NCI-H1694 treated with DMSO at 0.1 percent for 48 hours (cell line): ENCODE data around the gene NSD1.
"Not testable (repeated sequence)": the region's sequence is repeated elsewhere in the genome, so short reads cannot be mapped to it uniquely, and the experiment has no call there.

Source experiments
- DNase-seq: peaks from one replicate; lab custom pipeline; 2025; lab: John Stamatoyannopoulos, UW

NSD1 gene

GRCh38 chr5:177231479-177232250 is 98.1 kb downstream of the NSD1 start:
- DNase-seq, result no peak

DNA sequence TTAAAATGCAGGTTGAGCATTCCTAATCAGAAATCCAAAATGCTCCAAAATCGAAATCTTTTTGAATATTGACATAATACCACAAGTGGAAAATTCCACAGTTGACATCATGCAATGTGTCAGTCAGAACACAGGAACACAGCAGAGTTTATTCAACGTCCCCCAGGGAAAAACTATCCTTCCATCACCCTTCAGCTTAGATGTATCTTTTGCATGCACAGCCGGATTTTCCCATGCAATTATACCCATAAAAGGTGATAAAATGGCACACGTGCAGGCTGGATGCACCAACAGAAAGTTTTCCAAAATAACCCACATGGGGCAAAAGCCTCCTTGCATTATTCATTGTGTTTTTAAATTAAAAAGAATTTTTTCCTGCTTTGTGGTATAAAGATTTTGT is 98.8 kb downstream of the NSD1 start:
- DNase-seq, result no peak

- DNase-seq, result no peak
These were observed 99.2 kb downstream of the NSD1 start for GRCh38 chr5:177232761-177233160.

- no peak for DNase-seq
These were observed 99.6 kb downstream of the NSD1 start for GRCh38 chr5:177233206-177233605.

GRCh38 chr5:177233802-177234201 is 100.2 kb downstream of the NSD1 start:
- no peak for DNase-seq

DNA sequence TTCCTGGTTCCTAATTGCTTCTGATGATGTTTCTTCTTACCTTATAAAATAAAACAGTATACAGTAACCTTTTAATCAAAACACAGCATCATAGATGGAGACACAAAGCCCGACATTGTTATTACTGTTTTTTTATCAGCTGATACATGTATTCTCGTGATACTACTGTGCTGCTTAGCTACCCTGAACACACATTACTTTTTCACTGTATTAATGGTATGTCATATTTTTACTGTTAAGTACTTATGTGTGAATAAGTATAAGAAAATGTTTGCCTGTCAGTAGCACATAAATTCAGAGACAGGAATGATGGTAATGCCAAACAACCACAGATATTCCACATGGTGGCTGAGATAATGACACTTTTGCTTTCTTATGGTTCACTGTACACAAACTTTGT is 101.3 kb downstream of the NSD1 start:
- no peak for DNase-seq

- no peak for DNase-seq
These were observed 108.2 kb downstream of the NSD1 start for GRCh38 chr5:177241768-177242167.

- no peak for DNase-seq
These were observed 108.7 kb downstream of the NSD1 start for GRCh38 chr5:177242304-177242703.

DNA sequence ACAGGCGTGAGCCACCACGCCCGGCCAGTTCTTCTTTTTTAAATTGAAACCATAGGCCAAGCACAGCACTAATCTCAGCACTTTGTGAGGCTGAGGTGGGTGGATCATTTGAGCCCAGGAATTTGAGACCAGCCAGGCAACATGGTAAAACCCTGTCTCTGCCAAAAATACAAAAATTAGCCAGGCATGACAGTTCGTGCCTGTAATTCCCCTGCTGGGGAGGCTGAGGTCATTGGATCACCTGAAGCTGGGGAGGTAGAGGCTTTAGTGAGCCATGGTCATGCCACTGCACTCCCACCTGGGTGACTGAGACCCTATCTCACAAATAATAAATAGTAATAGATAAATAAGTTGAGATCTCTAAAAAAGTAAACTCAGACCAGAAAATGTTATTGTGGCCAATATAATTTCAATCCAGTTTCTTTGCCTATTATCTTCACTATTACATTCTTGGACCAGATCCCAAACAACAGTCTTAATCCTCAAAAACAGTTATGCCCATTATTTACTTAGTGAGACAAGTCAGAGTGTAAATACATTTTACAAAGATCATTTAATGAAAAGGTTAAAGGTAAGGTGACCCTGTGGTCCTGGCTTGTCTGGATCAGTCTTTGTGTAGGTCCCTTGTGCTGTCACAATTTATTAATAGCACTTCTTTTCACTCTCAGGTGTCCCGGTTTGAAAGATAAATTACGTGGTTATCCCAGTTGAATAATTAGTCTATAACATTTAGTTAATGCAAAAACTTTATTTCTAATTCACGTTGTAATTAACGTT is 116.4 kb downstream of the NSD1 start:
- no peak for DNase-seq

- no peak for DNase-seq
These were observed 119.7 kb downstream of the NSD1 start for GRCh38 chr5:177253252-177253651.

GRCh38 chr5:177256296-177256695 is 122.7 kb downstream of the NSD1 start:
- no peak for DNase-seq

DNA sequence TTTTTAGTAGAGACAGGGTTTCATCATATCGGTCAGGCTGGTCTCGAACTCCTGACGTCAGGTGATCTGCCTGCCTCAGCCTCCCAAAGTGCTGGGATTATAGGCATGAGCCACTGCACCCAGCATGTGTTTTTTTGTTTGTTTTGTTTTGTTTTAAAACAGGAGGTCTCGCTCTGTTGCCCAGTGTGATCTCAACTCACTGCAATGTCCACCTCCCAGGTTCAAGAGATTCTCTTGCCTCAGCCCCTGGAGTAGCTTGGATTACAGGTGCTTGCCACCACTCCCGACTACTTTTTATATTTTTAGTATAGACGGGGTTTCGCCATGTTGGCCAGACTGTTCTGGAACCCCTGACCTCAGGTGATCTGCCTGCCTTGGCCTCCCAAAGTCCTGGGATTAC is 125.1 kb downstream of the NSD1 start:
- DNase-seq, result not testable (repeated sequence)

- DNase-seq, result no peak
These were observed 127.4 kb downstream of the NSD1 start for GRCh38 chr5:177260961-177261360.

GRCh38 chr5:177261510-177261909 is 127.9 kb downstream of the NSD1 start:
- no peak for DNase-seq

DNA sequence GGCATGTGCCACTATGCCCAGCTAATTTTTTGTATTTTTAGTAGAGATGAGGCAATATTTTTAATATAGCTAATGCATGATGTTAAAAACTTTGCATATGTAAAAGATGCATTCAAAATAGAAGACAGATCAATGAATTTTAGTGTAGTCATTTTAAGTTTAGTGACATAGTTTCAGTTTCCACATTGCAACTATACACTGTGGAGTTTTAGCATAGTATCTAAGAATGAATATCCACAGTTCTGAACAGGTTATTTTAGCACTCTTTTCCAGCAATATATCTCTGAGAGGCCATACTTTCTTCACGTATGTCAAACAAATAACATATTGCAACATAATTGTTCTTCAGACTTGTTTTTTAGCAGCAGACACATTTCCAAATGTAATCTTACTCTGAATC is 130.6 kb downstream of the NSD1 start:
- DNase-seq, result no peak

DNA sequence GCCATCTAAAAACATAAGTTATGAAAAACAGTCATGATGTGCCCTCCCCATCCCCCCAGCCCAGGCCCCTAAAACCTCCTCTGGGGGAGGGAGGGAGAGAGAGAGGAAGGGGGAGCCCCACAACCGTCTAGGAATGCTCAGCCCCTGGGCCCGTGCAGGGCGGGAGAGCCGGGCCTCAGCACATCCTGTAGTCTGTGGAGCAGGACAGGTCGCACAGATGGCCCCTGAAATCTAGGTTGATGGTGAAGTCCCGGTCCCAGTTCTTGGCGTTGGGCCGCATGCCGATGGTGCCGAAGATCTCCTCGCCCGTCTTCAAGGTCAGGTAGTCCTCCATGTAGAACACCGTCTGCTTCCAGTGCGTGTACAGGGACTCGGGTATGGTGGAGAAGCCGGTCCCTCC is 131.8 kb downstream of the NSD1 start:
- DNase-seq, result no peak

DNA sequence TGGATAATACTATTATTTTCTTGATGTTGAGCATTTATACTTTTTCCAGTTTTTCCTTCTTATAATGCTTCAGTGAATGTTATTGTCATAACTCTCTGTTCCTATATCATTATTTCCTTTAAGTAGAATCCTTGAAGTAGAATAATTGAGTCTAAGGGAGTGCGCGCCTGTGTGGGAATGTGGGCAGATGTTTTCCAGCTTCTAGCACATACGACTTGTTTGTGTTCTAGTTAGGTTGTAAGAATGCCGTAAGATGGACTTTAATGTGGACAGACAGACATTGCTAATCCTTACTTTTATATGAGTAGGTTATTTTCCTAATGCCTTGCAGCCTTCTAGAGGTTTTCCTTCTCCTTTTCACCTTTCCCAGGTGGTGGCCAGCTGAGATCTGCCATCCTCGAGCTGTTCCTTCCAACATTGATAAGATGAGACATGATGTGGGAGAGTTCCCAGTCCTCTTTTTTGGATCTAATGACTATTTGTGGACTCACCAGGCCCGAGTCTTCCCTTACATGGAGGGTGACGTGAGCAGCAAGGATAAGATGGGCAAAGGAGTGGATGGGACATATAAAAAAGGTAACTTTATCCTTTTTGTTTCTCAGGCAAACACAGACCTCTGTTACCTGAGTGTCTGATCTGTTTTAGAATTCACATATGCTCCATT is 135.8 kb downstream of the NSD1 start:
- no peak for DNase-seq

DNA sequence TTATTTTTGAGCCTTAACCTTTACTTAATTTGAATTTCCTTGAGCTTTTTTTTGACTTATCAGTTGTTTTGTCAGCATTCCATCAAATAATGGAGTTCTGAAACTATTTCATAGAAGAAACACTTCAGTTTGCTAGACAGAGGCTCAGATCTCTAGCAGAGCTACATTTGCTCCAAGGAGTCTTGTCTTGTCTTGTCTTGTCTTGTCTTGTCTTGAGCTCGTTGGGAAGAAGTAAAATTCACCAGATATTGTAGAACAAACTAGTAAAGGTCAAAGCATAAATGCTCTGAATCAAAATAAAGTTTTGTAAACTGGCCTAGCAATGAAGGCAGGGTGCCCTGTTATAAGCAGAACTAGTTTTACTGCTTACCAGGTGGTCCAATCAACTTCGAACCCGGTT is 136.4 kb downstream of the NSD1 start:
- DNase-seq, result no peak

GRCh38 chr5:177270653-177271052 is 137.1 kb downstream of the NSD1 start:
- DNase-seq, result no peak

- DNase-seq, result no peak
These were observed 137.5 kb downstream of the NSD1 start for GRCh38 chr5:177271113-177271512.

DNA sequence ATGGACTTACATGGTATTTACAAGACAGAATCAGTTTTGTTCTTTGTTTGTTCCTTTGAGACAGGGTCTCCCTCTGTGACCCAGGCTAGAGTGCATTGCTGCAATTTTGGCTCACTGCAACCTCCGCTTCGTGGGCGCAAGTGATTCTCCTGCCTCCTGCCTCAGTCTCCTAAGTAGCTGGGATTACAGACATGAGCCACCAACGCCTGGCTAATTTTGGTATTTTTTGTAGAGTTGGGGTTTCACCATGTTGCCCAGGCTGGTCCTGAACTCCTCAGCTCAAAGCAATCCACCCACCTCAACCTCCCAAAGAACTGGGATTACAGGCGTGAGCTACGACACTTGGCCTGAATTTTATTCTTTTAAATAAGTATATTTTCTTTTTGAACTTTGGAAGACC is 142.3 kb downstream of the NSD1 start:
- DNase-seq, result no peak

GRCh38 chr5:177276886-177277285 is 143.3 kb downstream of the NSD1 start:
- DNase-seq, result no peak

DNA sequence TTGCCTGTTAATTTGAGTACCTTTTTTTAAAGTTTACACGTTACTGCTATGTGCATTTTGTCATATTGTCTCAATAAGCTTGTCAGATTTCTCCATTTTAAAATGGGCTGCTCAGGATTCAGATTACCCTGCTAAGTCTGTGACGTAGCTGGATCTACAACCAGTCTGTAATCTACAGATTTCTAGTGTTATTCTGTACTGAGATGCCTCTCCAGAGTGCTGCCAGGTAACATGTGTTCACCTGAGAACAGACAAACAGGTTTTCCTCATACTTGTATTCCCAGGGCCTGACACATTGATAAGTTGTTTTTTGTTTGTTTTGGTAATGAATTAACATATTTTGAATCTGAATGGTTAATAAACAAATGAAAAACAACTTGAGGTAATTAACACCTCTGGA is 154.6 kb downstream of the NSD1 start:
- DNase-seq, result no peak
